GM18858 (cell line): ENCODE results near the gene ABHD10.

Source experiments
- ATAC-seq: cut with Tn5 transposase; IDR thresholded peaks from one replicate; pipeline ENCODE4 v1.9.1; 2021; ENCODE audit not compliant: unreplicated experiment

The ABHD10 gene

GRCh38 chr3:111963424-111963823, 15.4 kb upstream of the ABHD10 start:
- ATAC-seq, result no peak

- ATAC-seq, result no peak
These were observed 13.3 kb upstream of the ABHD10 start for GRCh38 chr3:111965484-111965883.

- no peak for ATAC-seq
These were observed 11.8 kb upstream of the ABHD10 start for GRCh38 chr3:111967068-111967467.

- peak; percentile 81 for ATAC-seq
These were observed 11.1 kb upstream of the ABHD10 start for GRCh38 chr3:111967651-111968274.

- ATAC-seq, result no peak
These were observed 10.3 kb upstream of the ABHD10 start for GRCh38 chr3:111968319-111969054.

- no peak for ATAC-seq
These were observed 8.4 kb upstream of the ABHD10 start for GRCh38 chr3:111970376-111970775.

GRCh38 chr3:111971533-111972130, 7.2 kb upstream of the ABHD10 start:
- no peak for ATAC-seq

- no peak for ATAC-seq
These were observed 5.9 kb upstream of the ABHD10 start for GRCh38 chr3:111972891-111973290.

- ATAC-seq, result no peak
These were observed 3.7 kb upstream of the ABHD10 start for GRCh38 chr3:111975131-111975530.

GRCh38 chr3:111976254-111976653, 2.6 kb upstream of the ABHD10 start:
- no peak for ATAC-seq

- ATAC-seq, result peak; percentile 31
These were observed 710 bp downstream of the ABHD10 start for GRCh38 chr3:111979434-111980038.

- no peak for ATAC-seq
These were observed 2.1 kb downstream of the ABHD10 start for GRCh38 chr3:111980716-111981456.

GRCh38 chr3:111981457-111981763, 2.6 kb downstream of the ABHD10 start:
- ATAC-seq, result no peak

GRCh38 chr3:111984636-111985298, 5.9 kb downstream of the ABHD10 start:
- ATAC-seq, result no peak

- ATAC-seq, result no peak
These were observed 8.0 kb downstream of the ABHD10 start for GRCh38 chr3:111986800-111987199.

GRCh38 chr3:111989061-111989678, 10.3 kb downstream of the ABHD10 start:
- peak; percentile 90 for ATAC-seq

GRCh38 chr3:111993038-111993437, 14.2 kb downstream of the ABHD10 start:
- ATAC-seq, result no peak

GRCh38 chr3:111998636-111999483, 20.0 kb downstream of the ABHD10 start, which contains the start of gene TAGLN3:
TAGLN3 (plus strand) TSS chr3:111998922; CDS start chr3:111999423, 501 bp downstream.
- ATAC-seq, result peak; percentile 37
